ENCODE measurements around the gene SMARCE1.
"Not testable (repeated sequence)": the region's sequence is repeated elsewhere in the genome, so short reads cannot be mapped to it uniquely, and the experiment has no call there.

Gene SMARCE1

GRCh38 chr17:40590742-40591141 lies 56.9 kb downstream of the SMARCE1 start:
- intact Hi-C loops (cut with DNase I), result no loop called here
- DNase-seq, result no peak

- intact Hi-C loops (cut with DNase I), result no loop called here
- no peak for DNase-seq
These were observed 59.1 kb downstream of the SMARCE1 start for GRCh38 chr17:40588552-40588951.

GRCh38 chr17:40586264-40586663 lies 61.4 kb downstream of the SMARCE1 start:
- not testable (repeated sequence) for DNase-seq

GRCh38 chr17:40584950-40585349 lies 62.7 kb downstream of the SMARCE1 start:
- DNase-seq; intact Hi-C loops (cut with DNase I): not testable (repeated sequence)

More at GRCh38 chr17:40586264-40586663, 61.4 kb downstream of the SMARCE1 start:
- intact Hi-C loops (cut with DNase I), result not testable (repeated sequence)

- intact Hi-C loops (cut with DNase I), result no loop called here
- no peak for DNase-seq
These were observed 65.2 kb downstream of the SMARCE1 start for GRCh38 chr17:40582328-40582901.

- intact Hi-C loops (cut with DNase I), result no loop called here
- no peak for DNase-seq
These were observed 67.5 kb downstream of the SMARCE1 start for GRCh38 chr17:40580140-40580539.

GRCh38 chr17:40579471-40579870 lies 68.1 kb downstream of the SMARCE1 start:
- intact Hi-C loops (cut with DNase I), result loop anchor here (10.0 kb wide), 1 partner anchor 55 kb away; no protein-coding TSS in a partner anchor
- DNase-seq, result no peak

- intact Hi-C loops (cut with DNase I), result loop anchor here (10.0 kb wide), 1 partner anchor 57 kb away; no protein-coding TSS in a partner anchor
- DNase-seq, result no peak
These were observed 70.0 kb downstream of the SMARCE1 start for GRCh38 chr17:40577611-40578065.

GRCh38 chr17:40576113-40576740 lies 71.4 kb downstream of the SMARCE1 start:
- DNase-seq, result no peak
- intact Hi-C loops (cut with DNase I), result loop anchor here (10.0 kb wide), 1 partner anchor 59 kb away; no protein-coding TSS in a partner anchor

Data from posterior cingulate gyrus (tissue), 11 donors.